ENCODE measurements around the gene HGS.
"Not testable (repeated sequence)": the region's sequence is repeated elsewhere in the genome, so short reads cannot be mapped to it uniquely, and the experiment has no call there.

The HGS gene

GRCh38 chr17:81656835-81657234 lies 27.0 kb upstream of the HGS start:
- DNase-seq = no peak

DNA sequence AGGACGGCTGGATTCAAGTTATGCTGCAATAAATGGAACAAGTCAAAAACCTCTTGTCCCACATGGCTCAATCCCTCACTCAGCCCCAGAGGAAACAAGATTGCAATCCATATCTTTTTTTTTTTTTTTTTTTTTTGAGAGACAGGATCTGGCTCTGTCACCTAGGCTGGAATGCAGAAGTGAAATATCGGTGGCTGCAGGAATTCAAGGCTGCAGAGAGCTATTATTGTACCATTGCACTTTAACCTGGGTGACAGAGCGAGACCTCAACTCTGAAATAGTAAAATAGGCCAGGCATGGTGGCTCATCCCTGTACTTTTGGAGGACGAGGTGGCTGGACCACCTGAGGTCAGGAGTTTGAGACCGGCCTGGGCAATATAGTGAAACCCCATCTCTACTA lies 24.8 kb upstream of the HGS start:
- DNase-seq = no peak

GRCh38 chr17:81660441-81660840 lies 23.4 kb upstream of the HGS start:
- no peak for DNase-seq

- DNase-seq = no peak
These were observed 21.8 kb upstream of the HGS start for GRCh38 chr17:81662002-81662401.

GRCh38 chr17:81664051-81664470 lies 19.8 kb upstream of the HGS start:
- DNase-seq = no peak

DNA sequence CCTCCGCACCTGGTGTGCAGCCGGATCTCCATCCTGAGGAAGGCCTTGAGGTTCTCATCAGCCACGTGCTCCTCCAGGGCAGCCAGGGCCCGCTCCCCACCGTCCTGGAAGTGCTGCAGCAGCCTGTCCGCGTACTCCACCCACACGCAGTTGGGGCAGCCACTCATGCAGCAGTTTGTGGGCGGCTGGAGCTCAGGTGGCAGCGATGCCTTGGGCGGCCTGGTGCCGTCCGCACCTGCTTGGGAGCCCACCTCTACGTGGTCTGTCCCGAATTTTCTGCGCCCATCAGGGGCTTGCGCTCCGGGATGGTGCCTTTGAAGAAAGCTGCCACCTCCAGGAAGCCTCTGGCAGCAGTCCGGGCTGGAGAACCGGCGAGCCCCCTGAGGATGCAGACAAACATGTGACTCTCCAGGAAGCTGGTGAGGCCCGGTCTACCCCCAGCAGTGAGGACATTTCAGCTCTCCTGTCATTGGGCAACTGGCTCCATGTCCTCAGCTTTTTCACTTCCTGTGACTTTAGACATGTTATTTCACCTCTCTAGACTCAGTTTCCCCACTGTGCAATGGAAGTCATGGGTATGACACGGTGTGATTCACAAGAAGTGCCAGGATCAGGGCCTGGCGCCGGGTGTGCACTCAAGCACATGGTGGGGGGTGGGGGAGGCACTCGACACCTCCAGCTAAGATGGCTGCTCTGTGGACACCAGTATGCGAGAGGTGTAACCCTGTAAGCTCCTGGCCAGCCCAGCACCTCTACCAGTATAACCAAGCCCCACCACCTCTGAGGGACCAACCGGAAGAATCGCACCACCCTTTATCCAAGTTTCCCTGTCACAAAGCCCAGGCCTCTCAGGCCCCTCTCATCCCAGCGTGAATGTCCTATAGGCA lies 18.4 kb upstream of the HGS start:
- peak; percentile 76 for DNase-seq

DNA sequence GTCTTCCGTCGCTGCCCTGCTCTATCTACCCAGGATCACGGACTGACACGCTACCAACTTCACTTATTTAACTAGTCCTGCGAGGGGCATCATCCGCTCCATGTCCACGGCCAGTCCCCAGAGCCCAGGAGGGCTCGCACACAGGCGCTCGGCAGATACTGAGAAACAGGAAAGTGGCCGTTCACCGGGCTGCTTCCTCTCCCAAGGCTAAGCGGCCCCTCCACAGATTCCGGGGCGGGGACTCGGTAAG lies 17.8 kb upstream of the HGS start:
- no peak for DNase-seq

- peak; percentile 95 for DNase-seq
These were observed 17.2 kb upstream of the HGS start, which contains the start of the genes CCDC137 and OXLD1 for GRCh38 chr17:81666342-81667191. Gene CCDC137, plus strand, starts transcription at chr17:81666737. Its CDS starts 30 bp downstream, at chr17:81666767. Gene OXLD1, minus strand, starts transcription at chr17:81666605. Its CDS starts 28 bp downstream, at chr17:81666577.

GRCh38 chr17:81667754-81668153 lies 16.1 kb upstream of the HGS start:
- no peak for DNase-seq

- DNase-seq = no peak
These were observed 11.3 kb upstream of the HGS start for GRCh38 chr17:81672504-81672903.

DNA sequence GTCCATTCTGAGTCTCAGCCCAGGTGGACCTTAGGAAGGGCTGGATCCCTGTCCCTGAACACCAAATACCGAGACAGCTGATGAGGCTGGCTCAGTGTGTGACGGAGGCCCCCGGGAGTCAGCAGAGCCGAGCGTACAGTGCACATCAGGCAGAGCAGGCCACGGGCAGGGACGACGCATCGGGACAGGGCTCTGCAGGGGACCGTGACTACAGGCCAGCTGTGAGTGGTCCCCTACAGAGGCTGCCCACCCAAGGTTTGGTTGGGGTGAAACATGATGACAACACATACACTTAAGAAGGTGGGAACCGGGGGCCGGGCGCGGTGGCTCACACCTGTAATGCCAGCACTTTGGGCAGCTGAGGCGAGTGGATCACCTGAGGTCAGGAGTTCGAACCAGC lies 10.9 kb upstream of the HGS start:
- no peak for DNase-seq

DNA sequence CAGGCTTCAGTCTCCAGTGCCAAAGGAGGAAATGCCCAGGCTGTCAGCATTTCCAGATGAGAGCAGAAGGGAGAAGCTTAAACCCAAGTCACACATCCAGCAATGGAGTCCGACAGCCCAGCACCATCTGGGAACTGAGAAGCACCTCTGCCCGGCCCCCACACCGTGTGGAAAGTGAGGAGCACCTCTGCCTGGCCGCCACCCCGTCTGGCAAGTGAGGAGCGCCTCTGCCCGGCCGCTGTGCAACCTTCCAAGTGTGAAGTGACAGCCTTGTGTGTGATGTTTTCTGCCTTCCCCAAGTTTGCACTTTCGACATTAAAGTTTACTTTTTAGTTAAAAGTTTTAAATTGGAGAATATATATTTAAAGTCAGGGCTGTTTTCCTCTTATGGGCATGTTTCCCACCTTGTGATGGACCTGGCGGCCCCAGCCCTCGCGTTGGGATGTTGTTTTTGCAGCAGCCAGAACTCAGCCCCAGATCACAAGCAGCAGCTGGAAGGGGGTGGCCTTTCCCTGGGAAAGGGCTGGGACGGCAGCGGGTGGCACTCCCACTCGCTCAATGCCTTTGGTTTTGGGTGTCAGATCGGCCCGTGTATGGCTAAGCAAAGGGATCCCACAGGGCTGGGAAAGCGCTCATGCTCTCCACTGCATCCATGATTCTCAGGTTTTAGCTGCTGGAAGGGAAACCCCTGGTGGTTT lies 10.1 kb upstream of the HGS start:
- no peak for DNase-seq

DNA sequence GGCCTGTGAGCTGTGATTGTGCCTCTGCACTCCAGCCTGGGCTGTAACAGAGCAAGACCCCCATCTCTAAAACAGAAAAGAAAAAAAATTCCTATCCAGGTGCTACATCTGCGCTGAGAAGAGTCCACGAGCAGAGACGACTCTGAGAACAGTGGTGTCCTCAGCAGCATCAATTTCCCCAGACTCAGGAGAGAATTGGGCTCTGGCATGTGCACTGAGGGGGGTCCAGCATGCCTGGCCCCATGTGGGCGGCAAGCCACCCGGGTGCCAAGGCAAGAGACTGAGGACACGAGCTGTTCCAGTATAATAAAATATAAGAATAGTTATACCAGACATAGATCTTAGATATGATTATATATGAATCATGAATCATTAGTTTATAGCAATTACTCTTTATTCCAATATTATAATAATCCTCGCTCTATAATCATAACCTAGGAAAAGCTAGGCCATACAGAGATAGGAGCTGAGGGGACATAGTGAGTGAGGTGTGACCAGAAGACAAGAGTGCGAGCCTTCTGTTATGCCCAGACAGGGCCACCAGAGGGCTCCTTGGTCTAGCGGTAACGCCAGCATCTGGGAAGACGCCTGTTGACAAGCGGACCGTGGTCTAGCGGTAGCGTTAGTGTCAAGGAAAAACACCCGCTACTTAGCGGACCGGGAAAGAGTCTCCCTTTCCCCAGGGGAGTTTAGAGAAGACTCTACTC lies 8.1 kb upstream of the HGS start:
- not testable (repeated sequence) for DNase-seq

DNA sequence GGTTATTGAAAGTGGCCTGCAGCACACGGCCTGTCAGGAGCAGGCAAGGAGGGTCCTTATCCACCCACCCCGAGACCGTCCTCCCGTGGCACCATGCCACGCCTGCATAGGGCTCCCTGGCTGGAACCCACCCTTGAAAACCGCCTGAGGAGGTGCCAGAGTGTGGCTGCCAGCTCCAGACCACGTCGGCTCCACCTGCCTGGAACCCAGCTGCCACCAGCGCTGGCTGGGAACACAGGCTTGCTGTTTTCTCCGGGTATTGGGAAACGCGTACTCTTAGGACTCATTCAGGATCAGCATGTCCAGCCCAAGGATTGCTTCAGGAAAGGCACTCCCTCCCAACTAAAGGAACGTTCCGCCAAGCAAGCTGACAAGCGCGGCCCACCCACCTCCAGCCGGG lies 6.9 kb upstream of the HGS start:
- DNase-seq = no peak

DNA sequence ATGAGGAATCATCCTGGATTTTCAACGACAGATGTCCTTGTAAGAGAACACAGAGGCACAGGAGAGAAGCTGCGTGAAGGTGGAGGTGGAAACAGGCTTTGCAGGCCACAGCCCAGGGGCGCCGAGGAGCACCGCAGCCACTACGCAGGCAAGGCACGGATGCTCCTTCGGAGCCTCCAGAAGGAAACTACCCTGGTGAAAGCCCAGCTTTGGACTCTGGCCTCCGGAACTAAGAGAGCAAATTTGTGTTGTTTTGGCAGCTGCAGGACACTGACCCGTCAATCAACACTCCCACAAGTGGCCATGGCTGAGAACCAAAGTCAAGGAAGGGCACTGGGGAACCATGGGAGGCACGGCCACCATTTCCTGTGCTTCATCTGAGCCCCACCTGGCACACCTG lies 3.7 kb upstream of the HGS start:
- DNase-seq = no peak

GRCh38 chr17:81681672-81682071 lies 2.1 kb upstream of the HGS start:
- DNase-seq = no peak

GRCh38 chr17:81682565-81683207 lies 1.1 kb upstream of the HGS start:
- no peak for DNase-seq

DNA sequence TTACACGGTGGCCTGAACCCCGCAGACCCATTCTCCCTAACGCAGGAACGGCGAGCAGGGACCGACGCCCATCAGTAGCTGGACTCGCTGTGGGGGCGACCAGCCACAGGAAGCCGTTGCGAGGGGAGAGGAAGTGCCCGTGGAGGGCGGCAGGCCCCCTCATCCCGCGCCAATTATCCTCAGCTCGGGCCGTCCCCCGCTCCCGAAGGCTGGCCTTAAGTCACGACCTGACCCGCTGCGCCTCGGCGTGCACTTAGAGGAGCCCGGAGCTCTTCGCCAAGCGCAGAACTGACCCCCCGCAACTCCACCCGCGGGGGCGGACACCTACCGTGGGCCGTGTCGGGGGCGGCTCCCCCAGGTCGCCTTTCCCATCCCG lies 615 bp upstream of the HGS start:
- DNase-seq = no peak

- DNase-seq = no peak
These were observed 666 bp downstream of the HGS start for GRCh38 chr17:81684442-81684911.

DNA sequence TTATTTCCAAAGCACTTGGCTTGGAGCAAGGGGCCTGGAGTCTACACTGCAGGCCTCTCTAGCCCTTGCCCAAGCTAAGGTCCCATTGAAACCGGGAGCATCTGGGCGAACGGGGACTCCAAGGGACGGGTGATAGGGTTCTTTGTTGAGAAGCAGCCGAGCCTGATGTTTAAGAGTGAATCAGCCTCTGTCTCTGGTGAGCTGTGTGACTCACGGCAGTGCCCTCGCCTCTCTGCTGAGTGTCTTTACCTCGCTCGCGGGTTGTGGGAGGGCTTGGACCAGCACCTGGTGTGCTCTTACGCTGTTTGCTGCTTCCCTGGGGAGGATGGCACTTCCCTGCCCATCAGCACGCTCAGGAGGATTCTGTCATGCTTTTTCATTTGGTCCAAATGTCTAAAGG lies 1.3 kb downstream of the HGS start:
- peak; percentile 77 for DNase-seq

DNA sequence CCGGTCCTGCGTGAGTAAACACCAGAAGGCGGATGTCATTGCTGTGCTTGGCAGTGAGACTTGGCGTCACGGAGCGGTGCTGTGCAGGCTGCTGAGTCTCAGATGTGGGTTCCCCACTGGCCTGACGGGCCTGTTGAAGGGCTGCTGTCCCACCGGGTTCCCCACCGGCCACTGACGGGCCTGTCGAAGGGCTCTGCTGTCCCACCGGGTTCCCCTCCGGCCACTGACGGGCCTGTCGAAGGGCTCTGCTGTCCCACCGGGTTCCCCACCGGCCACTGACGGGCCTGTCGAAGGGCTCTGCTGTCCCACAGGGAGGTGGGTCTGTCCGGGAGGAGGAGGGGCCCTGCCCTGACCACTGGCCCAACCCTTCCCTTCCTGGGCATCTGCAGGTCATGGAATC lies 2.8 kb downstream of the HGS start:
- DNase-seq = no peak

Measured in stimulated activated CD4-positive, alpha-beta T cell treated with anti-CD3 and anti-CD28 coated beads, Interleukin-1b, Interleukin-23, amount 100 ng/mL, for 48 hours (primary cell).